MM.1S (cell line): ENCODE results near the gene TTLL1.

Experiments
- EZH2 ChIP-seq: fragments of 300-600 bp; sonication (generic); optimal IDR thresholded peaks from 2 replicates; pipeline ENCODE3; 2017; ENCODE audit warnings: low read depth, mild to moderate bottlenecking, antibody characterized with exemption, low read length, mixed read lengths
- EZH2phosphoT487 ChIP-seq: fragments of 300-600 bp; sonication (generic); IDR thresholded peaks from 2 replicates; pipeline ENCODE4 v1.6.1; 2018; ENCODE audit warnings: antibody characterized with exemption, low read length
- TF ChIP-seq, protein P1 (sequence below): fragments of 300-600 bp; sonication (generic); IDR thresholded peaks from 2 replicates; pipeline ENCODE4 v1.5.1; 2016; ENCODE audit warnings: antibody characterized with exemption, low read length, mixed read lengths

GRCh38 chr22:43113526-43114251 lies 24.5 kb upstream of the TTLL1 start:
- TF ChIP-seq, protein P1, sequence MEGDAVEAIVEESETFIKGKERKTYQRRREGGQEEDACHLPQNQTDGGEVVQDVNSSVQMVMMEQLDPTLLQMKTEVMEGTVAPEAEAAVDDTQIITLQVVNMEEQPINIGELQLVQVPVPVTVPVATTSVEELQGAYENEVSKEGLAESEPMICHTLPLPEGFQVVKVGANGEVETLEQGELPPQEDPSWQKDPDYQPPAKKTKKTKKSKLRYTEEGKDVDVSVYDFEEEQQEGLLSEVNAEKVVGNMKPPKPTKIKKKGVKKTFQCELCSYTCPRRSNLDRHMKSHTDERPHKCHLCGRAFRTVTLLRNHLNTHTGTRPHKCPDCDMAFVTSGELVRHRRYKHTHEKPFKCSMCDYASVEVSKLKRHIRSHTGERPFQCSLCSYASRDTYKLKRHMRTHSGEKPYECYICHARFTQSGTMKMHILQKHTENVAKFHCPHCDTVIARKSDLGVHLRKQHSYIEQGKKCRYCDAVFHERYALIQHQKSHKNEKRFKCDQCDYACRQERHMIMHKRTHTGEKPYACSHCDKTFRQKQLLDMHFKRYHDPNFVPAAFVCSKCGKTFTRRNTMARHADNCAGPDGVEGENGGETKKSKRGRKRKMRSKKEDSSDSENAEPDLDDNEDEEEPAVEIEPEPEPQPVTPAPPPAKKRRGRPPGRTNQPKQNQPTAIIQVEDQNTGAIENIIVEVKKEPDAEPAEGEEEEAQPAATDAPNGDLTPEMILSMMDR = no peak
- no peak for TF ChIP-seq EZH2
- no peak for TF ChIP-seq EZH2phosphoT487
